NCI-H345 (cell line): ENCODE measurements around the gene ZBTB8A.
"Not testable (repeated sequence)": the region's sequence is repeated elsewhere in the genome, so short reads cannot be mapped to it uniquely, and the experiment has no call there.

ENCODE experiments used
- DNase-seq: peaks from one replicate; lab custom pipeline; 2025; lab: John Stamatoyannopoulos, UW

ZBTB8A gene

DNA sequence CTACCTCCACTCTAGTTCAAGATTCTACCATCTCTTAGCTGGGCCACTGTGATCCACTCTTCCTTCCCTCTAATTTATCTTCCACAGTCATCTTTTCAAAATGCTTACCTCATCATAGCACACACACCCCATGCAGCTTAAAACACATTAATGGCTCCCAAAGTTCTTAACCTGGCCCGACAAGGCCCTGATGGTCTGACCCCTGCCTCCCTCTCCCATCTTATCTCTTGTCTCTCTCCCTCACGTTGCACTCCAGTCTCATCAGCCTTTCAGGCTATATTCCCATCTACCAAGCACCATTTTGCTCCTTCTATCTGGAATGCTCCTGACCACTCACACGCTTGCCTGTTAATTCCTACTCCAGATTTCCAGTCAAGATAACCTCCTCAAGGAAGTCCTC lies 2.5 kb upstream of the ZBTB8A start:
- no peak for DNase-seq

- peak; percentile 34 for DNase-seq
Measured at GRCh38 chr1:32539584-32540571, 651 bp downstream of the ZBTB8A start.

DNA sequence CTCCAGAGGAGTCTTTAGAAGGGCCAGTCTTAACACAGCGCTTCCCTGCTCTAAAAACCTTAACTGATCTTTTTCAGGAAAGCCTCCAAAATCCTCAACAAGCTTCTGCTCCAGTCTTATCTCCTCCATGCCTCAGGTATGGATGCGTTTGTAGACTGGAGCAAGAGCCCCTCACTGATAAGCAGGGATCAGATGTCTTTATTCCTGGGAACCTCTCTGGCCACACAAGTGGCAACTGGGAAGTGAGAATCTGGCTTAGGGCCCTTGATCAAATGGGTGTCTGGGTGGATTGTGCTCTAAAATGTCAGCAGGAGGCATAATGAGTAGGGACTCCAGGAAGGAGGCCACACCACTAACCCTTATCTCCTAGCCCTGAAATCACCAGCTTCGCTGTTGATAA lies 1.4 kb downstream of the ZBTB8A start:
- DNase-seq = peak; percentile 12

DNA sequence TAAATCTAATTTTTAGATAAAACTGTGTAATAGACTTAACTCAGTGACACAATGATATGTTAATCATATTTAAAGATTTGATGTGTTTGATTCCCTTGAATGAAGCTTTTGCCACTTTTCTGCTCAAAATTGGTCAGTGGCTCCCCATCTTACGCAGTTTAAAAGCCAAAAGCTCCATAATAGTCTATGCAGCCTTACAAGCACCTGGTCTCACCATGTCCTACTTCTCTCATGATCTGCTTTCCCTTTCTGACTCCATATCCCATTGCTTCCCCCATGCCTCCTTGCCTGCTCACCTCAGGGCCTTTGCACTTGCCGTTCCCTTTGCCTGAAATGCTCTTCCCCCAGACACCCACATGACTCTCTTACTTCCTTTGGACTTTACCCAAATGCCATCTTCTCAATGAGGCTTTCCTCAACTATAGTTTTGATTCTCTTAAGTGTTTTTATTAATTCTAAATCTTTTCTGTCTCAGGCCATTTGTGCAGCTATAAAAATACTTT lies 1.9 kb downstream of the ZBTB8A start:
- DNase-seq = no peak

GRCh38 chr1:32546611-32547010 lies 7.4 kb downstream of the ZBTB8A start:
- DNase-seq = no peak

DNA sequence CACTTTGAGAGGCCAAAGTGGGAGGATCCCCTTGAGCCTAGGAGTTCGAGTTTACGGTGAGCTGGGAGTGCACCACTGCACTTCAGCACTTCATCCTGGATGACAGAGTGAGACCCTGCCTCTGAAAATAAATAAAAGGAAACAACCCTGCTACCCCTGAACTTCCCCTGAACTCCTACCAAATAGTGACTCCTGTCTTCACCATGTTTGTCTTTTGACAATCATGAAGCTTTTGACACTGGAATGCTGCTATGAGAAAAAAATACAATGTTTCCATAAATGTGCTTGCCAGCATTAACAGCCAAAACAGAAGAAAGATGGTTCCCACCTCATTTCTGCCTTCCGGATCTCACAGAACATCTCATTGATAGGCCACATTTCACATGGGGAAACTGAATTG lies 10.4 kb downstream of the ZBTB8A start:
- no peak for DNase-seq

GRCh38 chr1:32554288-32554687 lies 15.1 kb downstream of the ZBTB8A start:
- DNase-seq = no peak

- DNase-seq = not testable (repeated sequence)
Measured at GRCh38 chr1:32557035-32557434, 17.8 kb downstream of the ZBTB8A start.

GRCh38 chr1:32557812-32558211 lies 18.6 kb downstream of the ZBTB8A start:
- DNase-seq = no peak

- DNase-seq = no peak
Measured at GRCh38 chr1:32568929-32569328, 29.7 kb downstream of the ZBTB8A start.

- DNase-seq = no peak
Measured at GRCh38 chr1:32580348-32581017, 41.3 kb downstream of the ZBTB8A start.

GRCh38 chr1:32592943-32593342 lies 53.7 kb downstream of the ZBTB8A start:
- DNase-seq = no peak

DNA sequence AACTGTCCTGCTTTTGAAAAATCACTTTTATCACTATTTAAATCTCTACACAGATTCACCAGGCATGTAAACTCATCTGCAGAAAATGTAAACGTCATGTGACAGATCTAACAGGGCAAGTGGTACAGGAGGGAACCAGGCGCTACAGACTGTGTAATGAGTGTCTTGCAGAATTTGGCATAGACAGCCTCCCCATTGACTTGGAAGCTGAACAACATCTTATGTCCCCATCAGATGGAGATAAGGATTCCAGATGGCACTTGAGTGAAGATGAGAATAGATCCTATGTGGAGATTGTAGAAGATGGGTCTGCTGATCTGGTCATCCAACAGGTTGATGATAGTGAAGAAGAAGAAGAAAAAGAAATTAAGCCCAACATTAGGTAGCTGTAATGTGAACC lies 60.8 kb downstream of the ZBTB8A start:
- DNase-seq = no peak

DNA sequence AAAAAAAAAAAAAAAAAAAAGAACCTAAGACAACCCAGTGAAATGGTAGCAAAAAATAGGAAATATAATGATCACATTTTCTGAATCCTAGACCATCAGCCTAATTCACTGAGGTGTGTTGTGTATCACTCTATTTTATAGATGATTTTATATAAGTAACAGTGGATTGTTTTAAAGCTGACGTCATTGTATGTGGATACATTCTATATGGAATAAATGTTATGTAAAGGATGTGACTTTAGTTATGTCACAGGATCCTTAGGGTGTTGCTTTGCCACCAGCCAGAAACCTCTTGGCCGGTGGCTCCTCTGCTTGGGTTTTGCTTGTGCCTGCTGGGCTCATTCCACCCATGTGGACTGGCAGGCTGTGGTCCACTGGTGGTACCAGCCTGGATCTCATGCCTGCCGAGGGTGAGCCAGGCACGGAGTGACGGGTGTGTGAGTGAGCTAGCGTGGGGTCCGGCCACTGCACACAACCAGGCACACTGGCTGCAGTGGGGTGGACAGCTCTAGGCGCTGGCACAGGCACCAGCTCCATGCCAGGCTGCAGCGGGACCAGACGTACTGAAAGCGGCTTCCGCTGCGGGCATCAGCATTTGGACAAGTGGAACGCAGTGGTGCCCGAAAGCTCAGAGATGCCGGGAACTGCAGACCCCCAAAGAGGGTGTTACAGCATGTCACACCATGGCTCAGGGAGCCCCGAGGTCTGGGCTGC lies 66.6 kb downstream of the ZBTB8A start:
- DNase-seq = no peak

DNA sequence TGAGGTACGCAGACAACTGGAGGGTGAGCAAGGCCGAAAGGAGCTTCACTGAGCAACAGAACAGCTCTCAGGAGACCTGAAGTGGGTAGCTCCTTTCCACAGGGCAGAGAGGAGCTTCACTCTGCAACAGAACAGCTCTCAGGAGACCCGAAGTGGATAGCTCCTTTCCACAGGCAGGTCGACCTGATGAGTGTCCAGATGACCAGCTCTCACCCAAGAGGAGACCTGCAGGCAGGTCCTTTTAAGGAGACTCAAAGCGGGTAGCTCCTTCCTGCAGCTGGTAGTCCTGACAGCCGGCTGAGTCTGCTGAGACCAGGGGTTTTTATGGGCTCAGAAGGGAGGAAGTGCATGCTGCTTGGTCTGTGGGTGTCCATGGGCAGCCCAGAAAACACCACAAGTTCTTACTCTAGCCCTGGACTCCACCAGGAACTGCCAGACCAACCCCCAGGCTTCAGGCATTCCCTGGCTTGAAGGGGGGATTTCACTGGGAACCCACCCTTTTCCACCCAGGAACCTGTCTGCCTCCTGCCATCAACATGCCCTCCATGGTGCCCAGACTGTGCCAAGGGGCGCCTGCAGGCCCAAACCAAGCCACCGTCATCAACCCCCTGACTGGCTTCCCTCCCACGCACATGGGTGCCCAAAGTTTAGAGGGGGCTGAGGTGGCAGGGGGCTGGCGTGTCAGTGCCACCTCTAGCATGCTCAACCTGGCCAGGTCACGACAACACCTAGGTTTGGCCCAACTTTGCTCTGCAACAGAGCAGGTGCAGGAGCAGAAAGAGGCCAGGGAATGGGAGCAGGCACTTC lies 67.5 kb downstream of the ZBTB8A start:
- DNase-seq = no peak

DNA sequence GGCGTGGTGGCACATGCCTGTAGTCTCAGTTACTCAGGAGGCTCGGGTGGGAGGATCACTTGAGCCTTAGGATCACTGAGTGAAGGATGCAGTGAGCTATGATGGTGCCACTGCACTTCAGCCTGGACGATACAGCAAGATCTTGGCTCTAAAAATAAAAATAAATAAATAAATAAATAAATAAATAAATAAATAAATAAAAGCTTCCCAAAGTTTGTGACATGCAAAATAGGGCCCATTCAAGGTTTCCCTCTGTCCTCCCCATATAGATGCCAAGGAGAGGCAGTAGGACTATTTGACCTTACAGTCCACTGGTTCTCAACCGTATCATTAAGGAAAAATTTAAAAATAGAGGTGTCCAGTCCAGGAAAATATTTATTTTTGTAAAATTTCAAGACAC lies 70.0 kb downstream of the ZBTB8A start:
- no peak for DNase-seq

- no peak for DNase-seq
Measured at GRCh38 chr1:32611859-32612188, 72.6 kb downstream of the ZBTB8A start.

DNA sequence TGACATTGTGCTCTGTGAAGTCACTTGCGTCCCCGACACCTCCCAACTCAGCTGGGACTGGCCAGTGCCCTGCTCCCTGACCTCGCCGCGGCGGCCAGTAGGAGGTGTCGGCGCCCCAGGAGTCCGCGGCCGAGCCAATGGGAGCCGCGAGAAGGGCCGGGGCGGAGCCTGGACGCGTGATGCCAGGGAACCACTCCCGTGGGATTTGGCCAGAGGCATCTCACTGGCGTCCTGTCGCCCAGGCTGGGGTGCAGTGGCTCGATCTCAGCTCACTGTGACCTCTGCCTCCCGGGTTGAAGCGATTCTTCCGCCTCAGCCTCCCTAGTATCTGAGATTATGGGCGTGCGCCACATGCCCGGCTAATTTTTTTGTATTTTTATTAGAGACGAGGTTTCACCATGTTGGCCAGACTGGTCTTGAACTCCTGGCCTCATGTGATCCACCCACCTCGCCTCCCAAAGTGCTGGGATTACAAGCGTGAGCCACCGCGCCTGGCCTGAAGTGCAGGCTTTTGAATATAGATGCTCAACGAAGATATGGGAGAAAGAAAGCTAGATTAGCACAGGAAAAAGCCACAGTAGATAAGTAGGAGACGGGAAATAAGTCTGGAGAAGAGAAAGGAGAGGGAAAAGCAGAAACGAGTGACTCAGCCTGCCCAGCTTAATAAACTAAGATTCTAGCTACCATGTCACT lies 73.1 kb downstream of the ZBTB8A start:
- DNase-seq = peak; percentile 89

- no peak for DNase-seq
Measured at GRCh38 chr1:32613472-32613871, 74.2 kb downstream of the ZBTB8A start.

- no peak for DNase-seq
Measured at GRCh38 chr1:32618673-32619221, 79.5 kb downstream of the ZBTB8A start.
